ENCODE data around the gene ZNF503.
A peak's percentile ranks its signal among the peaks of the same experiment; 100 is the strongest.

Gene ZNF503

DNA sequence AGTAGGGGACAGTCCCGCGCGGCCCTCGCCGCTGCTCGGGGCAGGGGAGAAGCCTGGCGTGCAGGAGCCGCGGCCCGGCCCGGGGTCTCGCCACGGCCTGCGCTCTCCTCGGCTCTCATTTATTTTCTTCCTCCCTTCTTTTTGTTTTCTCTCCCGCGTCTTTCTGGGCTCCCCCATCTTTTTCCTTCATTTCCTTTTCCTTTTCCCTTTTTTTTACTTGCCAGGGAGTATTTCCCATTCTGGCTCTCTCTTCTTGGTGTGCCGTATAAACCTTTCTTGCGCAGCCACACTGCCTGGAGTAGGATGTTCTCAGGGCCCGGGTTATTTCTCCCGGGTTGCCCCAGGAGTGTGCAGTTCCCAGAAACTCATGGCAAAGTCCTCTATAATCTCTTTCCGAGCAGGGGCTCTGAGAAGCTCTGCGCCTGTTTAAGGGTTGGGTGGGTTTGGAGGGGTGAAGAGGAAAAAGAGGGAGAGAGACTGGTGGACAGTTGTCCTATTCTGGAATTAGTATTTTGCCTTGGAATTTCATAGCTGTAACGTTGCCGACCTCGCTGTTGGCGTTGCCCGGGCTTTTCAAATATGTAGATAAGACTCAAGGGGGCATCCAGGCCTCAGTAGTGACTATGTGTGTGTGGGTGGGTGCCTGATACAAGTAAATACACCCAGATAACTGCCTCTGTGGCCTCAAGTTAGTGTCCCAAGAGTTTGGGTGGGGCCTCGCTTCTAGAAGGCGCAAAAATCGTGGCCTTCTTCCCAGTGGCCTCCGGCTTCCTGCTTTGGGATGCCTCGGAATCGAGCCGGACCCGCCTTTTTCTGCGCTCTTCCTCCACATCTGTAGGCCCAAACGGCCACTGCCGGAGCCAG is 4.3 kb upstream of the ZNF503 start:
- no peak for DNase-seq

DNA sequence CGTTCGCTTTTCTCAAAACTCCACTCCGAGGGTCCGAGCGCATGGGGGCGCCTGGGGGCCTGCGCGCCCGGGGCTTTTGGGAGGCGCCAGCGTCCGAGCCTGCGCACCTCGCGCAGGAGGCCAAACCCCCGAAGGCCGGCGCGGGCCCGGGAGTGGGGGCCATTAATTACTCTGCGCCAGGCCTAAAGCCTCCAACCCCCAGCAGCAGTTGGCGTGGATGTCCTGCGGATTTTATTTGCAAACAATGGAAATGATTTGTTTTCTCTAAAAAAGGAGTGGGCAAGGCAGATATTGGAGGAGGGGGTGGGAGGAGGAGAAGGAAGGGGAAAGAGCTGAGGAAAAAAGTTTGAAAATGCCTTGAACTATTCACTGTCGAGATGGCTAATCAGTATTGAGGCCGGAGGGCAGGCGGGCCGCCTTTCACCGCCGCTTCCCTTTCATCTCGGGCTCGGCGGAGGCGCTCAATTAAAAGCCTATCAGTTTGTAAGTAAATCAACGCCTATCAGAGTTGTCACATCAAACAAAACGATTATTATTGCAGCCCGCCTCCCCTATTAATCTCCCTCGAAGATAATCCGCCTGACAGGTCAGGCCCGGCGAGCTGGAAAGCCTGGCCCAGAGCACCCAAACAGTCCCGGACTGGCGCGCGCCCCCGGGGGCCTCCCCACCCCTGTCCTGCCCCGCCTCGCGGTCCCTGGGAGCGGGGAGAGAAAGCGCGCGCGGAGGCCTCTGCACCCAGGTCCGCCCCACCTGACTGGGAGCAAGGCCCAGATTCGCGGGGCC is 3.4 kb upstream of the ZNF503 start:
- DNase-seq, result peak; percentile 20

DNA sequence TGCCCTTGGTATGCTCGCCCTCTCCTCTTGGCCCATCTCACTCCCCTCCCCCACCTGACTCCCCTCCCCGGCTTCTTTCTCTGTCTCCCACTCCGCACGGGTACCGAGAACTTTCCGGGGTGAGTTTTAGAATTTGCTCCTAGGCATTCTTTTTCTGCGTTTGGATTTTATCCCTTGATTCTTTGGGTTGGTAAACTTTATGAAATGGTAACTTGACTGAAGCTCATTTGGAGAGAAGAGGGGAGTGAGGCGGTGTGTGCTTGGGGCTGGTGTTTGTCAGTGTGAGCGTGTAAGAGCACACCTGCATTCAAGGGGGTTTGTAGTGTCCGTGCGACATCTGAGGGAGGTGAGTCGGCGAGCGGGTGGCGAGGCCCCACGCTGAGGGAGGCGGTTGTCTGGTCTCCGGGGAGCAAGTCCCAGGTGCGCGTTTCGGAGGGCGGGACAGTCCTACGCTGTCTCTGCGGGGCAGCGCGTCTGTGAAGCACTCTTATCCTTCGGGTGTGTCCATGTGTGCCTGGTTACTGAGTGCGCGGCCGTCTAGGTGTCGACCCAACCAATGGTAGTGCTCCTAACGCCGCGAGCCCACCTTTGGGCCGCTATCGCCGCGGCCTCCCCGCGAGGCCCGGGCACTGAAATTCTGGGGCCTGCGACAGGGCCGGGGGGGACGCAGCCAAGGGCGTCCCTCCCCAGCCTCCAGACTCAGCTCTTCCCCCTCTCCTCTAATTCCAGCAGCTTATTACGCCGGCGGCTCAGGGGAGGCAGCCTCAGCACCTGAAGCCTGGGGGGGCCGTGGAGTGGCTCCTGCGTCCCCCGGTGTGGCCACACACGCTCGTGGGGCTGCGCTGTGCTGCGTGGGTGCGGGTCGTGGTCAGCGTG is 2.6 kb upstream of the ZNF503 start:
- peak; percentile 51 for DNase-seq

DNA sequence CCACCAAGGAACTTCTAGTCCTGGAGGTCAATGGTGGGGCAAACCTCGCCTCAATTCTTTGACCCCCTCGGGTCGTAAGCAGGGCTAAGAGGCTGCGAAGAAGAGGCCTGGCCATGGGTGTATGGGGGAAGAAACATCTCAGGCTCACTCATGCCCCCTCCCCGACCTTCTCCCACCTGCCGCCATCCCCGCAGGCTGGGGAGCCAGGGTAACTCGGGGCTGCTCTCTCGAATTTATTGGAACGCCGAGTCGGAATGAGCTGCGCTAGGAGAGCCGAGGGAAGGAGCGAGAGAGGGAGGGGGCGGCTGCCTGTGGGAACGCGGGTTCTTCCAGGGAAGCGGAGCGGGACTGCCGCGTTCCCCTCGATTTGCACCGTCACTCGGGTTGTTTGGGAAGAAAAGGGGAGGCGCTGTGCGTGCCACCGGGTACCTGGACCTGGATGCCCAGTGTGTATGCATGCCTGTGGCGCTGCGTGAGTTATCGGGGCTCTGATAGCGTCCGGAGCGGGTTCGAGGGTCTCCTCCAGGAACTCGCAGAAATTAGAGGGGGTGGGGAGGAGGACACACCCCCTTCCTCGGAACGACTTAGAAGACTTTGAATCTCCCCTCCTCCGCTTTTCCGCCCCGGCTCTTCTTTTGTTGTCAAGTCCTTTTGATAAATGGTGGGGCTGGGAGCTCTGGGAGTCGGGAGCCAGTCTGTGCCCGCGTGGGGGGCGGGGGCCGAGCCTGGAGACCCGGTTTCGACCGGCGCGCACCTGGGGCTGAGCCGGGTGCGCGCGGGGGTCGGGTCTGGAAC is 1.8 kb upstream of the ZNF503 start:
- peak; percentile 9 for DNase-seq

DNA sequence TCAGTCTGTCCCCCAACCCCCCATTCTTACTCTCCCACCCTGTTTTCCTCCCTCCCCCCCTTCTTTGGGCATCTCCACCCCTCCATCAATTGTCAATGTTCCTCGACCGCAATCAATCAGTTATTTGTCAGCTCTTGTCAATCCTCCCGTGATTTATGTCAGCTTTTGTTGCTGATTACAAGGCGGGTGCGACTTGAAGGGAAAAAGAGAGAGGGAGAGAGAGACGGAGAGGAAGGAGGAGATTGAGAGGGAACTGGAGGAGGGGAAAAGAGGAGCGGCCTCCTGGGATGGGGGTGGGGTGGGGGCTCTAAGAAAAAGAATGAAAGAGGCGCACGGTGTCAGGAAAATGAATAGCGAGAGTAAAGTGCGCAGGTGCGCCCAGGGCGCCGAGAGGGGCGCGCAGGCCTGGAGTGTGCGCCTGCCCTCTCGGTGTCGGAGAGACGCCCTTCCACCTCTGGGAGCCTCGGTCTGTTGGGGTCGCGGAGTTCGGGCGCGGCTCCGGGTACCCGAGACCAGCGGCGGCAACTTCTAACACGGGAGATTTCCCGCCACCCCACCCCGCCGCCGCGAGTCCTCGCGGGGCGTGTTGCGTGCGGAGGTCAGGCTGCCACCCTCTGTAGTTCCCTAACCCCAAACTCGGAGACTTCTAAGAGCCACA is 1.1 kb upstream of the ZNF503 start:
- peak; percentile 70 for DNase-seq

DNA sequence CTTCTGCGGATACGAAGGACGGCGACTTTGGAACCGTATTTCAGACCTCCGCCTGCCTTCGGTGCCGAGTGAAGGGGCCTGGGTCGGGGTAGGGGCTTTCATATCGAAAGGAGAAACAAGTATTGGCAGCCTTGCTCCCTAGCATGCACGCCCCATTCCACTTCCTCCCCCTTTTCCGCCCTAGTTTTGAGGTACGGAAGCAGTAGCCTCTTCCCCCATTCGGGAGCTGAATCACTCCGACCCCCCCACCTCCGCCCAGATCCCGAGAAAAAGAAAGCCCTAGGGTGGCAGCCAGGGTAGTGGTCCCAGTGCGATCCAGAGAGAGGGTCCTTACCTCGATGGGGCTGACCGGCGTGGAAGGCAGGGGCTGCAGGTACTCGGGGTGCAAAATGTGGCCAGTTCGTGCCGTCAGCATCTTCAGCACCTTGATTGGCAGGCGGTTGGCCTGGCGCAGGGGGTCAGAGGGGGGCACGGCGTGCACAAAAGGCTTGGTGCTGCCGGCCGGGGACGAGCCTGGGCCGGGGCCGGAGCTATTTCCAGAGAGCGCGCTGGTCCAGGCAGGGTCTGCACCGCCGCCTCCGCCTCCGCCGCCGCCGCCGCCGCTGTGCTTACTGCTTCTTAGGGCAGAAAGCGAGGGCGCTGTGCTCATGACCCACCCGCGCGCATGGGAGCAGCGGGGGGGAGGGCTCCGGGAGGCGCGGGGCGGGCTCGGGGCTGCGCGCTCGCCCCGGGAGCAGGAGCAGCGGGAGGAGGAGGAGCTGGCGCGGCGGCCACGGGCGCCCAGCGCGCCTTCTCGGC is 594 bp downstream of the ZNF503 start:
- DNase-seq, result peak; percentile 19

DNA sequence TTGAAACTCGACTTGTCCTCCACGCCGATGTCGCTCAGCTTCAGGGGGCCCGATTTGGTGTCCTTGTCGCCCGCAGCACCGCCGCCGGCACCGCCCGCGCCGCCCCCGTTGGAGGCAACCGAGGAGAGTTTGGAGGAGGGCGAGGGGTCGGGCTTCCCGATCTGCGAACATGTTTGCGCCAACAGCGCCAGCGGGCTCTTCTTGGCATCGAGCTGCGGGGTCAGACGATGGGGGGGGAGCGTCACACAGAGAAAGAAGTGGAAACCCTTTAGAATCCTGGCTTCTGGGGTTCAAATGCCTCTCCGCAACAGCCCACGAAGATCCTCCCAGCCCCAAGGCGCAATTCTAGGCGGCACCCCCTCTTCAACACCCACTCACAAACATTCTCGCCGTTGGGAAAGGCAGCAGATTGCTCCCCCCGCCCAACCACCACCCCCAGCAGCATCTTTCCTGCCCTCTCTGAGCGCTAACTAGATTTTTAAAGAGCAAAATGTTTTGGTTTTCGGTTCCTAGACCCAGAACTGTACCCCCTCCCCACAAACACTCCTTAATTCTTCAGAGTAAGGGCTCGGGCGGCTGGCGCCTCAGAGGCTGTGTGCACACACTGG is 1.3 kb downstream of the ZNF503 start:
- no peak for DNase-seq

DNA sequence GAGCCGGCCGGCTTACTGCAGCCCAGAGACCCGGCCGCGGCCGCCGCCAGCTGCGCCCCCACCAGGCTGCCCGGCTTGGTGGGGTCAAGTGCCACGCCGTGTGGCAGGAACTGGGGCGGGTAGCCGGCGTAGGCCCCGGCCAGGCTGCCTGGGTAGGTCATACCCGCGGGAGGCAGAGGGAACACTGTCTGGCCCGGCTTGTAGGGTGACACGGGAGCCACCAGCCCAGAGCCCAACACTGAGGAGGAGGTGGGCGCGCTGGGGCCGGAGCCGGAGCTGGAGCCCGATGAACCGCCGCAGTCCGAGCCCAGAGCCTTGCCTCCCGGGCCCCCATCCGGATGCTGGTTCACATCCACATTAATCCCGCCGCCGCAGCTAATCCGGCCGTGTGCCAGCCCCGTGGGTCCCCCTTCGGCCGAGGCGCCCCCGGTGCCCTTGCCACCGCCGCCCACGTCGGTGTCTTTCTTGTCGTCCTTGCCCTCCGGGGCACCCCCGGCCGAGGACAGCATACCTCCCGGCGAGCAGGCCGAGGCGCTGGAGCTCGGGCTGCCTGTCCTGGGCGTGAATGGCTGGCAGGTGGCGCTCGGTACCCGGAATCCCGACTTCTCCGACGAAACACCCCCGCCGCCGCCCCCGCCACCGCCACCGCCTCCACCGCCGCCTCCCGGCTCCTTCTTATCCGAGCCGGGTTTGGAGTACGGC is 2.0 kb downstream of the ZNF503 start:
- DNase-seq, result peak; percentile 26

DNA sequence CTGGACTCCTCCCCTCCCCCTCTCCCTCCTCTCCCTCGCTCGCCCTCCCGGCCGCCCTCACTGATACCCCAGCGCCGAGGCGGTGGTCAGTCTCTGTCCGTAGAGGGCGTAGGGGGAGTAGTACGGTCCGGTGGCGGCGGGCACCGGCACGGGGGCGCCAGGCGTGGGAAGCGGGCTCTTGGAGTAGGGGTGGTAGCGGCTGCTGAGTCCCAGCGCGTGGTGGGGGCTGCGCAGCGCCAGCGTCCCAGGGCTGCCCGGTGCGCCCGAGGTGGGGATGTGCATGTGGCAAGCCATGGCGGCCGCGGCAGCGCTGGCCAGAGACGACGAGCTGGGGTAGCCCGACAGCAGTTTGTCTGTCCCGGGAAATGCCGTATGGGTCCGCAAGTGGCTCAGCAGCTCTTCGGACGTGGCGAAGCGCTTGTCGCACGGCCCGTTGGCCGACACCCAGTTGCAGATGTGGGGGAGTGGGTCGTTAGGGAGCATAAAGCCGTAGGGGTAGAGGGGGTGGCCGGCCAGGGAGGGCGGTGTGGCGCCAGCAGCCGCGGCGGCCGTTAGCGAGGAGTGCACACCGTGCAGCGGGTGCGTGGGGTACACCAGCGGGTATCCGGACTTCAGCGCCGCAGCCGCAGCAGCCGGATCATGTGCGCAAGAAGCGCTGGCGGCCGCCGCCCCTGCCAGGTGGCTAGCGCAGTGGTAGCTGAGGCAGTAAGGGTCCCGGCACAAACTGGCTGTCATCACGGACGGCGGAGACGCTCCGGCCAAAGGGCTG is 2.7 kb downstream of the ZNF503 start:
- DNase-seq, result no peak

DNA sequence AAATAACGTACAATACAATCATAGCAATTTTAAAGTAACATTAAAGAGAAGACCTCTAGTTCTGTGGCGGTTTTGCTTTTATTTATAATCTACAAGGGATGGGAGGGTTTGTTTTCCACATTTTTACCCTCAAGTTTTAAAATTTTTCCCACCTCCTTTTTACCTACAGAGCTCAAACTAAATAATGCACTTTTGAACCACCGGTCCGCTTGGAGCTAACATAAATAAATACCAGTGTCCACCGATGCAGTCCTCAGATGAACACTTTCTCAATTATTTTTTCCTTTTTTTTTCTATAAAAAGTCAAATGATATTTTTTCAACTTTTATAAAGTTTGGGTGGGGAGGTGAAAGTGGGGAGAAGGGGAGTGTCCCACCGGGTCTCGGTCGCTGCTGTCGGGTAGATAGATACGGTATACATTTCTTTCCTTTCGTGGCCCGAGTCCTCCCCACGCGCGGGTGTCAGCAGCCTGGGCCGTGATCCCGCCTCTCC is 3.3 kb downstream of the ZNF503 start:
- DNase-seq, result no peak

DNA sequence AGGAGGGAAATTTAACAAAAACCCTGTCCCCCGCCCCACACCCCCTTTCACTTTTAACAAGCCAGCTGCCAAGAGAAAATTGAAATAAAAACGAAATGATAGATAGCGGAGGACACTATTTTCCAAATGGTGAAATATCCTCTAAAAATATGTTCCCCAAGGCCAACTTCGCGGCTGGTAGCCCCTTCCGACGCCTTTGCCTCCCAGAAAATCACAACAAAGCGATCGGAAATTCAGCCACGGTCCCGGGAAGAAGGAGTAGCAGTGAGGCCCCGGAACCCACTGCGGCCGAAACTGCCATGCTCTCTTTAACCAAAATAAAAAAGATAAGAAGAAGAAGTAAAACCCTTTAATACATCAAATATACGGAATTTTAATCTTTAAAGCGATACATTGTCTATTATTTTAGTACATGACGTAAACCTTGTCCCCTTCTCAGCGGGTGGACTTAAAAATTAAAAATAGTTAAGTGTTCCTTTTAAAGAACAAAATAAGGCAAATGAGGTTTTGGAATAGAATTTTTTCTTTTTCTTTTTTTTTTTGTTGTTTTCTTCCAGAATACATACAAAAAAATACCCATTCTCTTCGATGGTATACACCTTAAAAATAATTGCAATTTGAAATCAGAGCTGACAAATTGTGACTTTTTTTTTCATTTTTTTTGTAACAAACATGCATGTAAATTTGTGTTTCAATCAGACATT is 3.9 kb downstream of the ZNF503 start:
- no peak for DNase-seq

DNA sequence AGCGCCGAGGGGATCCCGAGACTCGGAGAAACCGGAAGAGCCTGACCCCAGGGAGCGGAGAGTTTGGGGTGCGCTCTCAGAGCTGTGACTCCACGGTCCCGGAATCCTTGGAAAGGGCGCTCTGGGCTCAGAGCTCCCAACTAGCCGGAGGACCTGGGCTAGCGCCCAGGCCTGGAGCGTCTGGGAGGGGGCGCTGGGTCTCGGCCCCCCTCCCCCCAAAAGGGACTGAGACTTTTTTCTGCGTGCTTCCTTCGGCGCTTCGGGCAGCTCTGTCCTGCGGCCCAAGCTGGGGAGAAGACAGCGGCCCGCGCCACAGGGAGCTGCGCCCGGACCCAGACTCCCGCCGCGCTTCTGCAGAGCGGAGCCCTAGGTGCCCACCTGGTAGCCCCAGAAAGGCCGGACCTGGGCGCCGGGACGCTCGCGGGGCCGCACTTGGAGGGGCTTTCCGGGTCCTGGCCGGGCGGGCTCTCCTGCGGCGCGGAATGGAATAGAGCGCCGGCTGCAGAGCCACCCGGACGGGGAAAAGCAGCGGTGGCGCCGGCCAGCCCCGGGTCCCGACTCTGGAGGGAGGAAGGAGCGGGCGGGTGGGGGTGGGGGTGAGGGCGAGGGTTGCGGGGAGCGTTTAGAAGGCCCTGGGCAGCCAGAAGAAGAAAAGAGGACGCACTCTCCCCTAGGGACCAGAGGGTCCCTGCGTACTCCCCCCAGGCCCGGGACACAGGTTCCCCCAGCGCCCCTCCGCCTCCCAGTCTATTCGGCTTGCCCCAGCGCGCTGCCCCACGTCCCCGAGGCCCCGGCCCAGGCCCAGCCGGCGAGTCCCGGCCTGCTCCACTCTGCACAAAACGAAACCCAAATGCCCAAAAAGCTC is 4.7 kb downstream of the ZNF503 start:
- DNase-seq, result no peak

DNA sequence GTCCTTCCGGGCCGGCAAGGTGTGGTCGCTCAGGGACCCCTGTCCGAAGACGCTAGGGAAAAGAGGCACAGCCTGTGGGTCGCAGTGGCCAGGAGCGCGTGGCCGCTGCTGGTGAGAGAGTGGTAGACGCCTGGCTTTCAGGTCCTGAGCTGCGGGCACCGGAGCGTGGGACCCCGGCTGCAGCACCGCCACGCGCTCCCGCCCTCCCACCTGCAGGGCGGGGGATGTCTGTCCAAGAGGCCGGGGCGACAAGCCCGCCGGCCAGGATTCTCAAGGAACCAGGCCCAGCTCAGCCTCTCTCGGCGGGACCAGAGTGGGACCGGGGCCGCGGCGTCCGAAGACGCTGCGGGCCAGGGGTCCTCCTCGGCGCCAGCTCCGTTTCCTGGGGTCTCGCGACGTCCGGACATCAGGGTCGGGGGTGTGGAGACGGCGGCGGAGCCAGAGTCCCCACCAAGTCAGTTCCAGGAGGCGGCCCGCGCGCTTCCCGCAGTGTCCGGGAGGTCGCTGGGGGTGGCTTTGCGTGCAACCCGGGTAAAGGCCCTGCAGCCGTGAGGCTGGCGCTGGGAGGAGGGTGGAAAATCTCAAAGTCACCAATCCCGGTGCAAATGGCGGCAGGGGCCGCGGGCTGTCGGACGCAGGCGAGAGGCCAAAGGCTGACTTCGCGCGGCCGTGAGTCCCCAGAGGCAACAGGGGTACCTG is 5.5 kb downstream of the ZNF503 start:
- DNase-seq, result no peak

DNA sequence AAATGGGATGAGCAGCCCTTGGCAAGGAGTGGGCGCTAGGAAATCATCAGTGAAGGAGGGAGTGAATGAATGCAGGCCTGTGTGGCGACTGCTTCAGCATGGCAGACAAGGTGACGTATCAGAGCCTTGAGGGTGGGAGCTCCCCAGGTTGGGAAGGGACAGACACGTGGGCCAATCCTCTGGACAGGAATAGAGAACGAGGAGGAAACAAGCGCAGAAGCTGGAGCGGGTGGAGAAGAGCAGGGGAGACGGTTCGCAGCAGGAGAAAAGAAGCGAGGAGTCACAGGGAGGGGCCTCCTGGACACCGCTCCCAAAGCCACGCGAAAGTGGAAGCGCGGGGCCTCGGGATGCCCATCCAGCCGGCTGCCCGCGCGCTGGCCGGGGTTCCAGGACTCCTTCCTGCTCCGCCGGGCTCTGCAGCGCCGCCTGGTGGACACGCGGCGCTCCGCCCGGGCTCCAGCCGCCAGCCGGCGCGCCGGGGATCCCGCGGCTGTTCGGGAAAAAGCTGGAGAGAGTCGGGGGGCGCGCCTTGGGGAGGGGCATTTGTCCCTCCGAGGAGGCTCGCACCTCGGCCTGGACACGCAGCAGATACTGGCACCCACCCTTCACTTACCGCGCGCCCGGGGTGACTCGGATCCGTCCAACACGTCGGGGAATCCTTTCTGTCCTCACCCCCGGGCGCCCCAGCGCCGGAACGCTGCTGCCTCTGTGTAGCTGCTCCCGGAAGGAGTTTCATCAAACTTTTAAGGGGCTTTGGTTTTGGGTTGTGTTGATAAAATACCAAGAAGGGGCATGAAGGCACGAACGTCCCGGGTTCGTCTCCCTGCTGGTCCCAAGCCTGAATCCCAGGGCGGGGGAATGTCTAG is 6.3 kb downstream of the ZNF503 start:
- DNase-seq, result no peak

DNA sequence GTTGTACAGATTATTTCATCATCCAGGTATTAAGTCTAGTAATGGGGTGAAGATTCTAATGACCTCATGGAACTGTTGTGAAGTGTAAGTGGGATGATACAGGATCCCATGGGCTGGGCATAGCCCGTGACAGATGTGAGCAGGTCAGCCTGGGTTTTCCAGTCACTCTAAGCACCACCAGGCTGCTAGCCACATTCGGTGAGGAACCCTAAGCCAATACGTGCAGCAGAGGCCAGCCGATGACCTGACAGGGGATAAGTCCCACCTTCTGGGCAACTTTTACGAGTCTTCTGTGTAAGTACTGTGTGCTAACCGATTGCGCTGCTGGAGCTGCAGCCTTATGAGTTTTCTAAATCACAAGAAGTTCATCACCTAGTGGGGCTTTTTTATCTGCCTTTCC is 7.3 kb downstream of the ZNF503 start:
- DNase-seq, result no peak

Measured in DMS79 treated with DMSO at 0.1 percent for 48 hours (cell line).